Lower leg skin (tissue), 3 donors: ENCODE data around the gene MTG1.

ENCODE experiments used
- POLR2A ChIP-seq, 2 donors: fragments of 450-650 bp; IDR thresholded peaks; one replicate each; pipeline ENCODE4 v1.6.1; 2016 to 2017; ENCODE audit warnings: antibody characterized with exemption in 2 of 2, mild to moderate bottlenecking in 1 of 2, moderate library complexity in 1 of 2
- TF ChIP-seq, protein P1 (sequence below), 3 donors: fragments of 450-650 bp; IDR thresholded peaks; one replicate each; pipeline ENCODE4 v1.5.1; 2016; ENCODE audit warnings: antibody characterized with exemption in 3 of 3, mild to moderate bottlenecking in 3 of 3, moderate library complexity in 2 of 3

DNA sequence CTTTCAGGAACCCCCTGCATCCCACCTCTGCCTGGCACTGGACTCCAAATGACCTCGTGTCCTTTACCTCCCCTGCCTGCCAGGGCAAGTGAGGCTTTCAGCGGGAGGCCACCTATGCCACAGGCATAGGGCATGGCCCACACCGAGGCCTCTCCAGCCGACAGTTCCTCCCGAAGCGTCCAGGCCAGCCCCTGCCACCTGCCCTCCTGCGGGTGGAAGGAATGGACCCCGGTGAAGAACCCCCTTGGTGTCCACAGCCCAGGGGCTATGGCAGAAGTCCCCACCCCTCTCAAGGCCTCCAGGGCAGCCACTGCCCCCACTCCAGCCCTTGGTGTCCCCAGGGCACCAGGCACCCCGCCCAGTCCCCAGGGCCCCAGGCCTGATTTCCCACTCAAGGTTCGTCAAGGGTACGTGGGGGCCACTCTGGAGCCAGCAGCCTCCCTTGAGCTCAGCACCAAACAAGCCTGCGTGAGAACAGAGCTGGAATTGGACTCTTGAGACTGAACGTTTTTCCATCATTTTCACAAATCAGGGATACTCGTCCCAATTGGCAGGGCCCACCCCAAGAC lies 39.2 kb upstream of the MTG1 start:
- TF ChIP-seq, protein P1, sequence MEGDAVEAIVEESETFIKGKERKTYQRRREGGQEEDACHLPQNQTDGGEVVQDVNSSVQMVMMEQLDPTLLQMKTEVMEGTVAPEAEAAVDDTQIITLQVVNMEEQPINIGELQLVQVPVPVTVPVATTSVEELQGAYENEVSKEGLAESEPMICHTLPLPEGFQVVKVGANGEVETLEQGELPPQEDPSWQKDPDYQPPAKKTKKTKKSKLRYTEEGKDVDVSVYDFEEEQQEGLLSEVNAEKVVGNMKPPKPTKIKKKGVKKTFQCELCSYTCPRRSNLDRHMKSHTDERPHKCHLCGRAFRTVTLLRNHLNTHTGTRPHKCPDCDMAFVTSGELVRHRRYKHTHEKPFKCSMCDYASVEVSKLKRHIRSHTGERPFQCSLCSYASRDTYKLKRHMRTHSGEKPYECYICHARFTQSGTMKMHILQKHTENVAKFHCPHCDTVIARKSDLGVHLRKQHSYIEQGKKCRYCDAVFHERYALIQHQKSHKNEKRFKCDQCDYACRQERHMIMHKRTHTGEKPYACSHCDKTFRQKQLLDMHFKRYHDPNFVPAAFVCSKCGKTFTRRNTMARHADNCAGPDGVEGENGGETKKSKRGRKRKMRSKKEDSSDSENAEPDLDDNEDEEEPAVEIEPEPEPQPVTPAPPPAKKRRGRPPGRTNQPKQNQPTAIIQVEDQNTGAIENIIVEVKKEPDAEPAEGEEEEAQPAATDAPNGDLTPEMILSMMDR (IDR thresholded peaks at IDR 0.05), result no peak
- TF ChIP-seq POLR2A (IDR thresholded peaks at IDR 0.05), result no peak
